Neural crest cell (in vitro differentiated cells): ENCODE measurements around the gene VIPR1. TPM values are rescaled to one million over a fixed set of nuclear protein-coding genes. Genes with fewer than 3 reads are reported as not detected.

ENCODE experiments used
- DNase-seq: peaks from one replicate; pipeline ENCODE4 v3.0.0; 2021; ENCODE audit warnings: low read depth, mixed read lengths, low spot score
- H3K27ac Mint-ChIP-seq: one replicate; pipeline ENCODE4 v1.8.0; 2021; ENCODE audit warnings: mild to moderate bottlenecking, mixed read lengths; ENCODE audit not compliant: unreplicated experiment
- H3K27me3 Mint-ChIP-seq: 2 replicates; pipeline ENCODE4 v1.8.0; 2021; ENCODE audit warnings: low read depth, mild to moderate bottlenecking, mixed read lengths
- H3K36me3 Mint-ChIP-seq: 2 replicates; pipeline ENCODE4 v1.8.0; 2021; ENCODE audit warnings: low read depth, mild to moderate bottlenecking, mixed read lengths
- H3K4me1 Mint-ChIP-seq: 2 replicates; pipeline ENCODE4 v1.8.0; 2021; ENCODE audit warnings: mixed read lengths
- H3K4me3 Mint-ChIP-seq: one replicate; pipeline ENCODE4 v1.8.0; 2021; ENCODE audit warnings: mild to moderate bottlenecking, mixed read lengths
- H3K9me3 Mint-ChIP-seq: 2 replicates; pipeline ENCODE4 v1.8.0; 2021; ENCODE audit warnings: mixed read lengths
- total RNA-seq: library from RNA; stranded (reverse); gene quantifications from 2 replicates; pipeline ENCODE4 v1.2.1, GENCODE V29; 2021
- TF ChIP-seq, protein P1 (sequence below): fragments of 200-600 bp; sonication (generic); conservative IDR thresholded peaks from 2 replicates; pipeline ENCODE4 v1.5.0; 2021; ENCODE audit warnings: antibody characterized with exemption, mild to moderate bottlenecking

Gene VIPR1
- total RNA-seq, 1 donor from 2014 or later = 0.63 TPM

DNA sequence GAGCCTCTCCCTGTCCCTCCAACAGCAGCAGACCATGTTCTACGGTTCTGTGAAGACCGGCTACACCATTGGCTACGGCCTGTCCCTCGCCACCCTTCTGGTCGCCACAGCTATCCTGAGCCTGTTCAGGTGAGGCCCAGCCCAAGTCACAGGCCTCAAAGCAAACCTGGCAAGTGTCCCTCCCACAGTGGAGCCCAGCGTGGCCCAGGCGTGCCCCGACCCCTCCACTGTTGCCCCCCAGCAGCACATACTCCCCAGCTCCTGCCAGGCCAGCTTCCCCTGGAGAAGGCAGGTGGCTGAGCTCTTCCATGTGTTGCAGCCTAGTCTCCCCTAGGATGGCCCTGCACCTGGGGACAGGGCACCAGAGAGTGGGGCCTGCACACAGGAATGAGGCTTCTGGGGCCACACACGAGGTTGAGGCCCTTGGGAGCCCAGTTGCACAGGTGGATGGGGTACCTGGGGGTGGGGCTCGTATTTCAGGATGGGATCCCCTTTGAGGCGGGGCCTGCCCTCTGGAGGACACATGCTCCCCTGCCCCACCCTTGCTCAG, 25.0 kb downstream of the VIPR1 start:
- H3K27me3 Mint-ChIP-seq = peaks cover 3% of the 10 kb centered on the region
- no peaks in the 10 kb centered on the region for H3K9me3 Mint-ChIP-seq
- no peak overlapping the region for H3K4me3 Mint-ChIP-seq
- H3K27ac Mint-ChIP-seq = no peak overlapping the region
- TF ChIP-seq, protein P1, sequence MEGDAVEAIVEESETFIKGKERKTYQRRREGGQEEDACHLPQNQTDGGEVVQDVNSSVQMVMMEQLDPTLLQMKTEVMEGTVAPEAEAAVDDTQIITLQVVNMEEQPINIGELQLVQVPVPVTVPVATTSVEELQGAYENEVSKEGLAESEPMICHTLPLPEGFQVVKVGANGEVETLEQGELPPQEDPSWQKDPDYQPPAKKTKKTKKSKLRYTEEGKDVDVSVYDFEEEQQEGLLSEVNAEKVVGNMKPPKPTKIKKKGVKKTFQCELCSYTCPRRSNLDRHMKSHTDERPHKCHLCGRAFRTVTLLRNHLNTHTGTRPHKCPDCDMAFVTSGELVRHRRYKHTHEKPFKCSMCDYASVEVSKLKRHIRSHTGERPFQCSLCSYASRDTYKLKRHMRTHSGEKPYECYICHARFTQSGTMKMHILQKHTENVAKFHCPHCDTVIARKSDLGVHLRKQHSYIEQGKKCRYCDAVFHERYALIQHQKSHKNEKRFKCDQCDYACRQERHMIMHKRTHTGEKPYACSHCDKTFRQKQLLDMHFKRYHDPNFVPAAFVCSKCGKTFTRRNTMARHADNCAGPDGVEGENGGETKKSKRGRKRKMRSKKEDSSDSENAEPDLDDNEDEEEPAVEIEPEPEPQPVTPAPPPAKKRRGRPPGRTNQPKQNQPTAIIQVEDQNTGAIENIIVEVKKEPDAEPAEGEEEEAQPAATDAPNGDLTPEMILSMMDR = no peak
- H3K36me3 Mint-ChIP-seq = no peaks in the 10 kb centered on the region
- DNase-seq = no peak
- no peaks in the 10 kb centered on the region for H3K4me1 Mint-ChIP-seq

DNA sequence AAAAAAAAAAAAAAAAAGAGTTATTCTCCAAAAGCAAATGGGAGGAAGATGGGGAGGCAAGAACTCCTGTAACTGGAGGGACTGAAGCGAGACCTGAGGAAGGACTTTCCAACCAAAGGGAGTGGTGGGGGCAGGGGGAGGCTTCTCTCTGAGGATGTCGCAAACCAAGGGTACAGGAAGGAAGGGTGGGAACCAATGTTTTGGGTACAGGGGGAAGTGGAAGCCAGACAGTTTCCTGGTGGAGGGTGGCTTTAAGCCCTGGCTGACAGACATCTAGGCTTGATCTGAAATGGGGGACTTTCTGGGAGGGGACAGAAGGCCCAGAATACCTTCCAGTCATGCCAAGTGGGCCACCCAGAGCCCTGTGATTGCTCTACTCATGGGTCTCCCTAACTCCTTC, 27.0 kb downstream of the VIPR1 start:
- no peak overlapping the region for H3K4me3 Mint-ChIP-seq
- H3K4me1 Mint-ChIP-seq = no peaks in the 10 kb centered on the region
- H3K36me3 Mint-ChIP-seq = no peaks in the 10 kb centered on the region
- H3K27me3 Mint-ChIP-seq = peaks cover 3% of the 10 kb centered on the region
- no peak for DNase-seq
- TF ChIP-seq, protein P1 = no peak
- no peak overlapping the region for H3K27ac Mint-ChIP-seq
- H3K9me3 Mint-ChIP-seq = no peaks in the 10 kb centered on the region

DNA sequence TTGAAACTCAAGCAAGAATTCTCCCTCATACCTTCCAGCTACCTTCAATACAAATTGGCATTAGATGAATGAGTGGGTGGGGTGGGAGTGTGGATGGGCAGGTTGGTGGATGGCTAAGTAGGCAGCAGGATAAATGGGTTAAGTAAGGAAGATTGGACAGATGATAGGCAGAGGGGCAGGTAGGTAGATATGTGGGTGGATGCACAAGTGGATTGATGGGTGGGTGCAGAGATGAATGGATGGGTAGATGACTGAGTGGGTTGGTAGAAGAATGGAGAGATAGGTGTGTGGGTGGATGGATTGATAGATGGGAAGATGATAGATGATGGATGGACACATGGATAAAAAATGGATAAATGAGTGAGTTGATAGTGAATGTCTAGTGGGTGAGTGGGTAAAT, 27.6 kb downstream of the VIPR1 start:
- TF ChIP-seq, protein P1 = no peak

DNA sequence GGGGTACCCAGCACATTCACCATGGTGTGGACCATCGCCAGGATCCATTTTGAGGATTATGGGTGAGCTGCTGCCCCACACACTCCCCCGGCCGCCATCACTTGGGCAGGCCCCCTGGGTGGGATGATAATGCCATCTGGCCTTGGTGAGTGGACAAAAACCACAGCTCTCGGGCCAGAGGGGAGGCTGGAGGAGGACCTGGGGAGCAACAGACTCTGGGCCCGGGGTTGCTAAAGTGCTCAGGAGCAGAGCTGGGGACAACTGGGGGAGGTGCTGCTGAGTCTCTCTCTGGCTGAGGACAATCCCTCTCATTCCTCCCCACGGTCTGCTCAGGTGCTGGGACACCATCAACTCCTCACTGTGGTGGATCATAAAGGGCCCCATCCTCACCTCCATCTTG, 29.0 kb downstream of the VIPR1 start:
- no peak overlapping the region for H3K27ac Mint-ChIP-seq
- DNase-seq = no peak
- TF ChIP-seq, protein P1 = no peak
- no peaks in the 10 kb centered on the region for H3K36me3 Mint-ChIP-seq
- H3K4me3 Mint-ChIP-seq = no peak overlapping the region
- no peaks in the 10 kb centered on the region for H3K9me3 Mint-ChIP-seq
- no peaks in the 10 kb centered on the region for H3K4me1 Mint-ChIP-seq
- peaks cover 3% of the 10 kb centered on the region for H3K27me3 Mint-ChIP-seq

More for the DNA sequence above, 27.6 kb downstream of the VIPR1 start:
- H3K9me3 Mint-ChIP-seq = no peaks in the 10 kb centered on the region
- H3K4me3 Mint-ChIP-seq = no peak overlapping the region
- no peak for DNase-seq
- no peak overlapping the region for H3K27ac Mint-ChIP-seq
- no peaks in the 10 kb centered on the region for H3K4me1 Mint-ChIP-seq
- peaks cover 3% of the 10 kb centered on the region for H3K27me3 Mint-ChIP-seq
- no peaks in the 10 kb centered on the region for H3K36me3 Mint-ChIP-seq

DNA sequence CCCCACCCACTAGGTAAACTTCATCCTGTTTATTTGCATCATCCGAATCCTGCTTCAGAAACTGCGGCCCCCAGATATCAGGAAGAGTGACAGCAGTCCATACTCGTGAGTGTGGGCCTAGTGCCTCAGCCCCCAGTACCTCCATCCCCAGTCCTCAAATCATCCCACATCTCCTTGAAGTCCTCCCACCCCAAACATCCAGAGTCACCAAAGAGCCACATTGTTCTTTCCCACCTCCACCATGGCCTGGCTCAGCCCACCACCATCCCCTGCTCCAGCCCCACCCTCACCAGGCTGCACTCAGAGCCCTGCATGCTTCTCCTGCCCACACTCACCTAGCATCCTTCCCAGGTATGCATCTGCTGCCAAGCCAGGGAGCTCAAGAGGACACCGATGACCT, 29.8 kb downstream of the VIPR1 start:
- H3K27me3 Mint-ChIP-seq = peaks cover 3% of the 10 kb centered on the region
- no peaks in the 10 kb centered on the region for H3K9me3 Mint-ChIP-seq
- H3K4me3 Mint-ChIP-seq = no peak overlapping the region
- no peaks in the 10 kb centered on the region for H3K36me3 Mint-ChIP-seq
- TF ChIP-seq, protein P1 = no peak
- no peak overlapping the region for H3K27ac Mint-ChIP-seq
- DNase-seq = no peak
- H3K4me1 Mint-ChIP-seq = no peaks in the 10 kb centered on the region
